Measurements from ENCODE around the gene CTSD.

DNA sequence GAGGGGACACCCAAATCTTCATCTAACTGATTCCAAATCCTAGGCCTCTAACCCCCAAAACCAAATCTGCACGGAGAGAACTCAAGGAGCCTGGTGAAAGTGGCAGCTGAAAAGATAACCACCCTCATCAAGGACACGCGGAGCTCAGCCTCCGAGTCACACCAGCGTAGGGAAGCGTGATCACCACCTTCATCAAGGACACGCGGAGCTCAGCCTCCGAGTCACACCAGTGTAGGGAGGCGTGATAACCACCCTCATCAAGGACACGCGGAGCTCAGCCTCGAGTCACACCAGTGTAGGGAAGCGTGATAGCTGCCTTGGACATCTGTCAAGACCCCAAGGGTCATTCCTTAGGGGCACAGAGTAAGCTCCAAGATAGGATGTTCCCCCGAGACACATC, 41.8 kb upstream of the CTSD start:
- TF ChIP-seq YY1 (IDR thresholded peaks at IDR 0.05; ENCODE audit: low read depth, low read length) (no peak), RAD21 (IDR thresholded peaks at IDR 0.05 in 1 of 2, conservative IDR thresholded peaks at IDR 0.05 in 1 of 2; ENCODE audit: low read depth in 2 of 2, low read length in 2 of 2) (no peak), POLR2A (IDR thresholded peaks at IDR 0.05; ENCODE audit: control extremely low read depth in 1 of 2, low read depth in 2 of 2, low read length in 2 of 2) (no peak), TAF1 (IDR thresholded peaks at IDR 0.05; ENCODE audit: low read depth, low read length) (no peak), JUN (IDR thresholded peaks at IDR 0.05; ENCODE audit: low read depth, low read length) (no peak), JUND (IDR thresholded peaks at IDR 0.05; ENCODE audit: low read length) (no peak)
- TF ChIP-seq, protein P1, sequence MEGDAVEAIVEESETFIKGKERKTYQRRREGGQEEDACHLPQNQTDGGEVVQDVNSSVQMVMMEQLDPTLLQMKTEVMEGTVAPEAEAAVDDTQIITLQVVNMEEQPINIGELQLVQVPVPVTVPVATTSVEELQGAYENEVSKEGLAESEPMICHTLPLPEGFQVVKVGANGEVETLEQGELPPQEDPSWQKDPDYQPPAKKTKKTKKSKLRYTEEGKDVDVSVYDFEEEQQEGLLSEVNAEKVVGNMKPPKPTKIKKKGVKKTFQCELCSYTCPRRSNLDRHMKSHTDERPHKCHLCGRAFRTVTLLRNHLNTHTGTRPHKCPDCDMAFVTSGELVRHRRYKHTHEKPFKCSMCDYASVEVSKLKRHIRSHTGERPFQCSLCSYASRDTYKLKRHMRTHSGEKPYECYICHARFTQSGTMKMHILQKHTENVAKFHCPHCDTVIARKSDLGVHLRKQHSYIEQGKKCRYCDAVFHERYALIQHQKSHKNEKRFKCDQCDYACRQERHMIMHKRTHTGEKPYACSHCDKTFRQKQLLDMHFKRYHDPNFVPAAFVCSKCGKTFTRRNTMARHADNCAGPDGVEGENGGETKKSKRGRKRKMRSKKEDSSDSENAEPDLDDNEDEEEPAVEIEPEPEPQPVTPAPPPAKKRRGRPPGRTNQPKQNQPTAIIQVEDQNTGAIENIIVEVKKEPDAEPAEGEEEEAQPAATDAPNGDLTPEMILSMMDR (IDR thresholded peaks at IDR 0.05; ENCODE audit: control extremely low read depth in 1 of 3, insufficient read depth in 1 of 3, low read depth in 1 of 3, low read length in 3 of 3), result no peak
